HEK293 (cell line): ENCODE results near the gene CDH23.

Experiments
- CTCF ChIA-PET: fragments of 350-600 bp; formaldehyde crosslinking; extraction: SDS; loops from one replicate; lab custom pipeline; 2021; ENCODE audit warnings: antibody characterized with exemption; lab: Yijun Ruan, JAX
- POLR2A ChIA-PET: fragments of 300-600 bp; formaldehyde crosslinking; extraction: SDS; loops from one replicate; lab custom pipeline; 2020; ENCODE audit warnings: antibody characterized with exemption, inconsistent platforms; lab: Yijun Ruan, JAX
- H3K27ac ChIP-seq: fragments of 200-500 bp; sonication (Bioruptor generic); 2 replicates; pipeline ENCODE4 v1.5.1; 2014; ENCODE audit warnings: low read depth, low read length, control low read depth, inconsistent platforms; ENCODE audit errors: extremely low read depth
- H3K36me3 ChIP-seq, 2 experiments: fragments of 200-500 bp in 1 of 2; sonication (Bioruptor generic) in 1 of 2; 1 replicate in 1 of 2; 2 replicates in 1 of 2; pipeline ENCODE4 v1.5.1; 2014 to 2017; ENCODE audit warnings: inconsistent platforms in 2 of 2, low read length in 2 of 2; ENCODE audit not compliant: control insufficient read depth in 2 of 2, insufficient read depth in 1 of 2
- H3K4me1 ChIP-seq: fragments of 200-500 bp; sonication (Bioruptor generic); 2 replicates; pipeline ENCODE4 v1.5.1; 2014; ENCODE audit warnings: mild to moderate bottlenecking, low read length, inconsistent platforms; ENCODE audit not compliant: control insufficient read depth, insufficient read depth
- H3K4me3 ChIP-seq: 2 replicates; pipeline ENCODE4 v1.5.1; 2011; ENCODE audit warnings: low read depth, mild to moderate bottlenecking, control low read depth, low read length, moderate library complexity
- H3K9me3 ChIP-seq: fragments of 200-500 bp; sonication (Bioruptor generic); 2 replicates; pipeline ENCODE4 v1.5.1; 2014; ENCODE audit warnings: low read depth, low read length, inconsistent platforms; ENCODE audit not compliant: control insufficient read depth, insufficient read depth
- FEZF1 ChIP-seq: fragments of 450-650 bp; formaldehyde crosslinking; IDR thresholded peaks from 2 replicates; pipeline ENCODE4 v1.5.1; 2016; ENCODE audit warnings: missing biosample characterization, missing genetic modification characterization
- OVOL3 ChIP-seq: fragments of 450-650 bp; formaldehyde crosslinking; IDR thresholded peaks from 2 replicates; pipeline ENCODE4 v1.5.1; 2016; ENCODE audit warnings: missing biosample characterization, missing genetic modification characterization
- SP3 ChIP-seq: fragments of 450-650 bp; formaldehyde crosslinking; IDR thresholded peaks from 2 replicates; pipeline ENCODE4 v1.5.1; 2016; ENCODE audit warnings: missing biosample characterization, missing genetic modification characterization
- ZNF133 ChIP-seq: fragments of 450-650 bp; formaldehyde crosslinking; IDR thresholded peaks from 2 replicates; pipeline ENCODE4 v1.5.1; 2016; ENCODE audit warnings: missing biosample characterization, missing genetic modification characterization
- ZNF221 ChIP-seq: fragments of 450-650 bp; formaldehyde crosslinking; IDR thresholded peaks from 2 replicates; pipeline ENCODE4 v1.5.1; 2017; ENCODE audit warnings: missing biosample characterization, missing genetic modification characterization, borderline replicate concordance
- ZNF239 ChIP-seq: fragments of 450-650 bp; formaldehyde crosslinking; IDR thresholded peaks from 2 replicates; pipeline ENCODE4 v1.5.1; 2016; ENCODE audit warnings: missing biosample characterization, missing genetic modification characterization
- ZNF324 ChIP-seq: fragments of 450-650 bp; formaldehyde crosslinking; IDR thresholded peaks from 2 replicates; pipeline ENCODE4 v1.5.1; 2016; ENCODE audit warnings: missing biosample characterization, missing genetic modification characterization
- ZNF391 ChIP-seq: fragments of 450-650 bp; formaldehyde crosslinking; IDR thresholded peaks from 2 replicates; pipeline ENCODE4 v1.5.1; 2016; ENCODE audit warnings: low read depth, missing biosample characterization, missing genetic modification characterization, borderline replicate concordance
- ZNF433 ChIP-seq: fragments of 450-650 bp; formaldehyde crosslinking; IDR thresholded peaks from 2 replicates; pipeline ENCODE4 v1.5.1; 2016; ENCODE audit warnings: missing biosample characterization, missing genetic modification characterization, low read depth
- ZNF558 ChIP-seq: fragments of 450-650 bp; formaldehyde crosslinking; IDR thresholded peaks from 2 replicates; pipeline ENCODE4 v1.5.1; 2016; ENCODE audit warnings: missing biosample characterization, missing genetic modification characterization
- ZNF768 ChIP-seq: fragments of 450-650 bp; formaldehyde crosslinking; IDR thresholded peaks from 2 replicates; pipeline ENCODE4 v1.5.1; 2018; ENCODE audit warnings: missing biosample characterization, mild to moderate bottlenecking, missing genetic modification characterization
- ZNF777 ChIP-seq: fragments of 450-650 bp; formaldehyde crosslinking; IDR thresholded peaks from 2 replicates; pipeline ENCODE4 v1.5.1; 2017; ENCODE audit warnings: missing biosample characterization, missing genetic modification characterization, borderline replicate concordance
- ZSCAN23 ChIP-seq: fragments of 450-650 bp; formaldehyde crosslinking; IDR thresholded peaks from 2 replicates; pipeline ENCODE4 v1.5.1; 2016; ENCODE audit warnings: missing biosample characterization, missing genetic modification characterization
- TF ChIP-seq, protein P1 (sequence below): fragments of 450-650 bp; IDR thresholded peaks from 2 replicates; pipeline ENCODE4 v1.5.1; 2018; ENCODE audit warnings: missing biosample characterization, mild to moderate bottlenecking, missing genetic modification characterization
- TF ChIP-seq, protein P2 (sequence below): fragments of 450-650 bp; formaldehyde crosslinking; IDR thresholded peaks from 2 replicates; pipeline ENCODE4 v1.5.1; 2016; ENCODE audit warnings: missing biosample characterization, missing genetic modification characterization
- TF ChIP-seq, protein P3 (sequence below): fragments of 450-650 bp; formaldehyde crosslinking; IDR thresholded peaks from 2 replicates; pipeline ENCODE4 v1.5.1; 2017; ENCODE audit warnings: missing biosample characterization, missing genetic modification characterization

CDH23 gene

DNA sequence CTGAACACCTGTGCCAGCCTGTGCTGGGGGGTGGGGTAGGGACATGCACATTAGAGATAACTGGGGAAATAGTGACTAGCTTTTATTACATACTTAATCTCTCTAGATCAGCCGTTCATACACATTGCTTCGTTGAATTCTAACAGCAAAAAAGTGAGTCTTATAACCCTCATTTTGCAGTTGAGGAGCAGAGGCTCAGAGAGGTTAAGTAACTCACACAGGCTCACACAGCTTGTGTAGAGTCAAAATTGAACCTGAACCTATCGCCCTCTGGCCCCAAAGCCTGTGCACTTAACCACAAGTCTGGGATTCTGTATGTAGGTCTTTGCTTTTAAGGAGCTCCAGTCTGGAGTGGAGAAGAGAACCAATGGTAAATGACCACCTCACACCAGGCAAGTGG, 59.9 kb downstream of the CDH23 start:
- no peak for TF ChIP-seq ZNF221 (tag by site-specific recombination)
- TF ChIP-seq ZNF768 (tag by site-specific recombination), result 0 out of 2 replicates have a peak, but pooled peaks have one; percentile 55
- TF ChIP-seq ZNF239, result no peak
- no peak for TF ChIP-seq ZNF558 (tag by site-specific recombination)
- no peak overlapping the region for H3K27ac ChIP-seq
- no peak overlapping the region for H3K4me3 ChIP-seq
- ChIA-PET POLR2A (interaction anchor here (0.6 kb wide), 1 partner anchor 30 kb away, joined by 5 read pairs; no protein-coding TSS in a partner anchor), CTCF (no interaction called here)
- H3K9me3 ChIP-seq, result no peaks in the 10 kb centered on the region
- no peaks in the 10 kb centered on the region for H3K36me3 ChIP-seq
- H3K4me1 ChIP-seq, result no peaks in the 10 kb centered on the region

DNA sequence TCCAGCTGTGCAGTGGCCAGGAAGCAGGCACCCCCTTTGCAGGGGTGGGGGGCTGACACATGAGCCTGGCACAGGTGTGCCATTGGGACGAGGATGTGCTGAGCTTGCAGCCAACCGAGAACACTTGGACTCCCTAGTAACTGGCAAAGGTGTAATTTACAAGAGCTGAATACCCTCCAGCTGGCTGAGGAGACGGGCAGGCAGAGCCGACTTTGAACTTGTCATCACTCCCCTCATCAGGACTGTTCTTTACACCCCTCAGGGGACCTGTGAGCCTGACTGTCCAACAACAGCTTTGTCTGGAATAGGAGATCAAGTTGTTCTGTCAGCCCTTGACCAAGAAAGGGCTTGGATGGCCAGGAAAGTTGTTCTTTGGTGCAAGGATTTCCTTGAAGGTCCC, 61.2 kb downstream of the CDH23 start:
- ChIA-PET POLR2A (no interaction called here), CTCF (interaction anchor here (1.0 to 1.2 kb wide), 2 partner anchors 9 to 13 kb away, joined by 3 read pairs; no protein-coding TSS in a partner anchor)
- no peaks in the 10 kb centered on the region for H3K9me3 ChIP-seq
- no peaks in the 10 kb centered on the region for H3K36me3 ChIP-seq
- TF ChIP-seq OVOL3 (tag by site-specific recombination) (no peak), ZSCAN23 (no peak), ZNF133 (tag by site-specific recombination) (no peak)
- no peak overlapping the region for H3K4me3 ChIP-seq
- H3K4me1 ChIP-seq, result no peaks in the 10 kb centered on the region
- no peak overlapping the region for H3K27ac ChIP-seq

DNA sequence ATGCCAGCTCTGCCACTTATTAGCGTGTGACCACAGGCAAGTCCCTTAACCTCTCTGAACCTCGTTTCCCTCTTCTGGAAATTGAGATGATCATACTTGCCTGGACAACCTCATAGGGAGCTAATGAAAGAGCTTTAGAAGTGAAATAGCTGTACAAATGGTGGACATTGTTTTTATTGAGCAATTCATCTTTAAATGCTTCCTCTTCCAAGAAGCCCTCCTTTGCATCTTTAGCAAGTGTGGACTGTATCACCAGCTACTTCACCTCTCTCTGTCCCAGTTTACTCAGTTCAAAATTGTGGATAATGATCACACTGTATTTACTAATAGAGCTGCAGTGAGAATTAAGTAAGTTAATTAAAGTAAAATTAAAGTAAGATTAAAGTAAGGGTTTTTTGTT, 61.7 kb downstream of the CDH23 start:
- no peaks in the 10 kb centered on the region for H3K4me1 ChIP-seq
- no peaks in the 10 kb centered on the region for H3K36me3 ChIP-seq
- ChIA-PET POLR2A (no interaction called here), CTCF (interaction anchor here (1.0 to 1.2 kb wide), 2 partner anchors 10 to 13 kb away, joined by 3 read pairs; no protein-coding TSS in a partner anchor)
- no peaks in the 10 kb centered on the region for H3K9me3 ChIP-seq
- H3K27ac ChIP-seq, result no peak overlapping the region
- H3K4me3 ChIP-seq, result no peak overlapping the region
- TF ChIP-seq, protein P1, sequence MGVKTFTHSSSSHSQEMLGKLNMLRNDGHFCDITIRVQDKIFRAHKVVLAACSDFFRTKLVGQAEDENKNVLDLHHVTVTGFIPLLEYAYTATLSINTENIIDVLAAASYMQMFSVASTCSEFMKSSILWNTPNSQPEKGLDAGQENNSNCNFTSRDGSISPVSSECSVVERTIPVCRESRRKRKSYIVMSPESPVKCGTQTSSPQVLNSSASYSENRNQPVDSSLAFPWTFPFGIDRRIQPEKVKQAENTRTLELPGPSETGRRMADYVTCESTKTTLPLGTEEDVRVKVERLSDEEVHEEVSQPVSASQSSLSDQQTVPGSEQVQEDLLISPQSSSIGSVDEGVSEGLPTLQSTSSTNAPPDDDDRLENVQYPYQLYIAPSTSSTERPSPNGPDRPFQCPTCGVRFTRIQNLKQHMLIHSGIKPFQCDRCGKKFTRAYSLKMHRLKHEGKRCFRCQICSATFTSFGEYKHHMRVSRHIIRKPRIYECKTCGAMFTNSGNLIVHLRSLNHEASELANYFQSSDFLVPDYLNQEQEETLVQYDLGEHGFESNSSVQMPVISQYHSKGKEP (tag by site-specific recombination), result no peak
- TF ChIP-seq ZNF433 (tag by site-specific recombination), result no peak
- TF ChIP-seq ZNF777 (tag by site-specific recombination), result no peak
- TF ChIP-seq ZNF324 (tag by site-specific recombination), result no peak
- TF ChIP-seq ZNF558 (tag by site-specific recombination), result no peak
- TF ChIP-seq SP3 (tag by site-specific recombination), result no peak
- TF ChIP-seq, protein P2, sequence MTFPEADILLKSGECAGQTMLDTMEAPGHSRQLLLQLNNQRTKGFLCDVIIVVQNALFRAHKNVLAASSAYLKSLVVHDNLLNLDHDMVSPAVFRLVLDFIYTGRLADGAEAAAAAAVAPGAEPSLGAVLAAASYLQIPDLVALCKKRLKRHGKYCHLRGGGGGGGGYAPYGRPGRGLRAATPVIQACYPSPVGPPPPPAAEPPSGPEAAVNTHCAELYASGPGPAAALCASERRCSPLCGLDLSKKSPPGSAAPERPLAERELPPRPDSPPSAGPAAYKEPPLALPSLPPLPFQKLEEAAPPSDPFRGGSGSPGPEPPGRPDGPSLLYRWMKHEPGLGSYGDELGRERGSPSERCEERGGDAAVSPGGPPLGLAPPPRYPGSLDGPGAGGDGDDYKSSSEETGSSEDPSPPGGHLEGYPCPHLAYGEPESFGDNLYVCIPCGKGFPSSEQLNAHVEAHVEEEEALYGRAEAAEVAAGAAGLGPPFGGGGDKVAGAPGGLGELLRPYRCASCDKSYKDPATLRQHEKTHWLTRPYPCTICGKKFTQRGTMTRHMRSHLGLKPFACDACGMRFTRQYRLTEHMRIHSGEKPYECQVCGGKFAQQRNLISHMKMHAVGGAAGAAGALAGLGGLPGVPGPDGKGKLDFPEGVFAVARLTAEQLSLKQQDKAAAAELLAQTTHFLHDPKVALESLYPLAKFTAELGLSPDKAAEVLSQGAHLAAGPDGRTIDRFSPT (tag by site-specific recombination), result no peak
- TF ChIP-seq ZNF391 (tag by site-specific recombination), result no peak
- no peak for TF ChIP-seq OVOL3 (tag by site-specific recombination)
- TF ChIP-seq, protein P3, sequence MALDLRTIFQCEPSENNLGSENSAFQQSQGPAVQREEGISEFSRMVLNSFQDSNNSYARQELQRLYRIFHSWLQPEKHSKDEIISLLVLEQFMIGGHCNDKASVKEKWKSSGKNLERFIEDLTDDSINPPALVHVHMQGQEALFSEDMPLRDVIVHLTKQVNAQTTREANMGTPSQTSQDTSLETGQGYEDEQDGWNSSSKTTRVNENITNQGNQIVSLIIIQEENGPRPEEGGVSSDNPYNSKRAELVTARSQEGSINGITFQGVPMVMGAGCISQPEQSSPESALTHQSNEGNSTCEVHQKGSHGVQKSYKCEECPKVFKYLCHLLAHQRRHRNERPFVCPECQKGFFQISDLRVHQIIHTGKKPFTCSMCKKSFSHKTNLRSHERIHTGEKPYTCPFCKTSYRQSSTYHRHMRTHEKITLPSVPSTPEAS, result no peak
- no peak for TF ChIP-seq FEZF1 (tag by site-specific recombination)
